Measurements from ENCODE around the gene NPTN.

DNA sequence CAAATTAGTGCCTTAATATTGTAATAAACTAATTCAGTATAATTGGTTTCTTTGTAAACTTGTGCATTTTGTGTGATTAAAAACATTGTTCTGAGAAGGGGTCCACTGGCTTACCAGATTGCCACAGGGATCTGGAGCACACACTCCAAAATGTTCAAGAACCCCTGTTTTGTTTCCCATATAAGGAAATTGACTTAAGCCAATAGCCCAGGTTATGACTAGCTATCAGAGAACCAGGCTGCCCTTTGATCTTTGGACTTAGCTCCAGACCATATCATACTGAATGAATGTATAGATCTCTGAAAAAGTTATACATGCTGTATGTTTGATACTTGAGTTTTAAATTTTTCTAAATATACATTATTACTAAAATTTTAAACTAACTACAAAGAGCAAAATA is 91.7 kb downstream of the NPTN start:
- TF ChIP-seq POLR2A (IDR thresholded peaks at IDR 0.05; ENCODE audit: low read depth, low read length) (no peak), TAF1 (IDR thresholded peaks at IDR 0.05; ENCODE audit: borderline replicate concordance, low read depth, low read length) (no peak), POLR2AphosphoS5 (IDR thresholded peaks at IDR 0.05; ENCODE audit: low read depth, low read length) (no peak)
